Muscle layer of colon (tissue), 2 donors: ENCODE measurements around the gene TSPAN31.
"Not testable (repeated sequence)": the region's sequence is repeated elsewhere in the genome, so short reads cannot be mapped to it uniquely, and the experiment has no call there.

Experiments used
- H3K27ac ChIP-seq: one replicate; pipeline ENCODE4 v1.7.0; 2013; ENCODE audit warnings: low read depth, mild to moderate bottlenecking, low read length, moderate library complexity
- H3K27me3 ChIP-seq, 2 donors: one replicate each; pipeline ENCODE4 v1.7.0; 2013; ENCODE audit warnings: low read length in 2 of 2, mild to moderate bottlenecking in 2 of 2; ENCODE audit not compliant: insufficient read depth in 2 of 2, control insufficient read depth in 1 of 2
- H3K36me3 ChIP-seq: one replicate; pipeline ENCODE4 v1.7.0; 2013; ENCODE audit warnings: mild to moderate bottlenecking, low read length; ENCODE audit not compliant: insufficient read depth
- H3K4me1 ChIP-seq: one replicate; pipeline ENCODE4 v1.7.0; 2013; ENCODE audit warnings: mild to moderate bottlenecking, low read length; ENCODE audit not compliant: insufficient read depth
- H3K4me3 ChIP-seq, 2 donors: one replicate each; pipeline ENCODE4 v1.7.0; 2013; ENCODE audit warnings: low read length in 2 of 2, low read depth in 1 of 2, mild to moderate bottlenecking in 1 of 2, moderate library complexity in 1 of 2
- H3K9ac ChIP-seq: one replicate; pipeline ENCODE4 v1.7.0; 2013; ENCODE audit warnings: low read length
- H3K9me3 ChIP-seq: one replicate; pipeline ENCODE4 v1.7.0; 2013; ENCODE audit warnings: mild to moderate bottlenecking, low read length
- donor health status: abdominal sarcoma.
- donor health status: Adenocarcinoma of cecum.

The TSPAN31 gene, protein sequence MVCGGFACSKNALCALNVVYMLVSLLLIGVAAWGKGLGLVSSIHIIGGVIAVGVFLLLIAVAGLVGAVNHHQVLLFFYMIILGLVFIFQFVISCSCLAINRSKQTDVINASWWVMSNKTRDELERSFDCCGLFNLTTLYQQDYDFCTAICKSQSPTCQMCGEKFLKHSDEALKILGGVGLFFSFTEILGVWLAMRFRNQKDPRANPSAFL

GRCh38 chr12:57744777-57745484 lies at the start of gene TSPAN31:
TSPAN31 (plus strand) TSS chr12:57745039; CDS start chr12:57745155, 116 bp downstream.
- H3K4me1 ChIP-seq: peaks cover 15% of the 10 kb centered on the region
- peaks cover 34% of the 10 kb centered on the region for H3K36me3 ChIP-seq
- H3K27me3 ChIP-seq: peaks cover under 1 to 4% of the 10 kb centered on the region in 2 donors
- H3K9me3 ChIP-seq: no peaks in the 10 kb centered on the region
- peak within 1 kb of the TSS; percentile 77 to 95 for H3K4me3 ChIP-seq
- peak within 1 kb of the TSS; percentile 77 for H3K27ac ChIP-seq
- peak within 1 kb of the TSS; percentile 97 for H3K9ac ChIP-seq

- Histone ChIP-seq H3K9ac (no peak overlapping the region), H3K4me3 (no peak overlapping the region), H3K4me1 (peaks cover 11% of the 10 kb centered on the region), H3K27me3 (no peaks in the 10 kb centered on the region), H3K36me3 (peaks cover 29% of the 10 kb centered on the region), H3K9me3 (no peaks in the 10 kb centered on the region), H3K27ac (no peak overlapping the region)
Measured at GRCh38 chr12:57695770-57696432, 48.9 kb upstream of the TSPAN31 start.

- peaks cover 11% of the 10 kb centered on the region for H3K4me1 ChIP-seq
- H3K9me3 ChIP-seq: no peaks in the 10 kb centered on the region
- no peaks in the 10 kb centered on the region for H3K27me3 ChIP-seq
- H3K27ac ChIP-seq: no peak overlapping the region
- H3K4me3 ChIP-seq: no peak overlapping the region
- peaks cover 29% of the 10 kb centered on the region for H3K36me3 ChIP-seq
- H3K9ac ChIP-seq: no peak overlapping the region
Measured at GRCh38 chr12:57697076-57697475, 47.8 kb upstream of the TSPAN31 start.

- no peak overlapping the region for H3K9ac ChIP-seq
- H3K9me3 ChIP-seq: no peaks in the 10 kb centered on the region
- no peaks in the 10 kb centered on the region for H3K27me3 ChIP-seq
- peaks cover 9% of the 10 kb centered on the region for H3K4me1 ChIP-seq
- peaks cover 42% of the 10 kb centered on the region for H3K36me3 ChIP-seq
- H3K27ac ChIP-seq: no peak overlapping the region
- H3K4me3 ChIP-seq: no peak overlapping the region
Measured at GRCh38 chr12:57698414-57698813, 46.4 kb upstream of the TSPAN31 start.

GRCh38 chr12:57700317-57700716 lies 44.5 kb upstream of the TSPAN31 start:
- Histone ChIP-seq H3K27me3 (no peaks in the 10 kb centered on the region), H3K9me3 (no peaks in the 10 kb centered on the region), H3K4me1 (no peaks in the 10 kb centered on the region), H3K36me3 (peaks cover 42% of the 10 kb centered on the region), H3K4me3 (no peak overlapping the region), H3K9ac (no peak overlapping the region), H3K27ac (no peak overlapping the region)

DNA sequence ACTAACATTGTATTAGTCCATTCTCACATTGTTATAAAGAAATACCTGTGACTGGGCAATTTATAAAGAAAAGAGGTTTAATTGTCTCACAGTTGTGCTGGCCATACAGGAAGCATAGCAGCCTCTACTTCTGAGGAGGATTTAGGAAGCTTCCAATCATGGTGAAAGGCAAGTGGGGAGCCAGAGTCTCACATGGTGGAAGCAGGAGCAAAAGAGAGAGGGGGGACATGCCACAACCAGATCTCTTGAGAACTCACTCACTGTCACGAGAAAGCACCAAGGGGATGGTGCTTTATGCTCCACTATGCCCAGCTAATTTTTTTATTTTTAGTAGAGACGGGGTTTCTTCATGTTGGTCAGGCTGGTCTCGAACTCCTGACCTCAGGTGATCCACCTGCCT lies 37.6 kb upstream of the TSPAN31 start:
- Histone ChIP-seq H3K9ac (no peak overlapping the region), H3K27me3 (no peaks in the 10 kb centered on the region), H3K36me3 (peaks cover 24% of the 10 kb centered on the region), H3K4me1 (no peaks in the 10 kb centered on the region), H3K4me3 (no peak overlapping the region), H3K27ac (no peak overlapping the region), H3K9me3 (no peaks in the 10 kb centered on the region)

DNA sequence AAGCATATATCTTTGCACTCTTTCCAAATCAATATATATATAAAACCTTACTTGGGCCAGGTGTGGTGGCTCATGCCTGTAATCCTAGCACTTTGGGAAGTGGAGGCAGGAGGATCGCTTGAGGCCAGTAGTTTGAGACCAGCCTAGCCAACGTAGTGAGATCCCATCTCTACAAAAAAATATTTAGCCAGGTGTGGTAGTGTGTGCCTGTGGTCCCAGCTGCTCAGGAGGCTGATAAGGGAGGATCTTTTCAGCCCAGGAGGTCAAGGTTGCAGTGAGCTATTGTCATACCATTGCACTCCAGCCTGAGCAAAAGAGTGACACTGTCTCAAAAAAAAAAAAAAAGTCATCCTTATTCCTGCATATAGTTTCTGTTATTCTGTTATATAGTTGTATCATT lies 36.5 kb upstream of the TSPAN31 start:
- Histone ChIP-seq H3K27ac (no peak overlapping the region), H3K36me3 (peaks cover 20% of the 10 kb centered on the region), H3K9ac (no peak overlapping the region), H3K27me3 (no peaks in the 10 kb centered on the region), H3K4me3 (no peak overlapping the region), H3K9me3 (no peaks in the 10 kb centered on the region), H3K4me1 (no peaks in the 10 kb centered on the region)

- Histone ChIP-seq H3K9ac (no peak overlapping the region), H3K27ac (no peak overlapping the region), H3K4me1 (no peaks in the 10 kb centered on the region), H3K27me3 (no peaks in the 10 kb centered on the region), H3K9me3 (no peaks in the 10 kb centered on the region), H3K36me3 (peaks cover 32% of the 10 kb centered on the region), H3K4me3 (no peak overlapping the region)
Measured at GRCh38 chr12:57712701-57713100, 32.1 kb upstream of the TSPAN31 start.

DNA sequence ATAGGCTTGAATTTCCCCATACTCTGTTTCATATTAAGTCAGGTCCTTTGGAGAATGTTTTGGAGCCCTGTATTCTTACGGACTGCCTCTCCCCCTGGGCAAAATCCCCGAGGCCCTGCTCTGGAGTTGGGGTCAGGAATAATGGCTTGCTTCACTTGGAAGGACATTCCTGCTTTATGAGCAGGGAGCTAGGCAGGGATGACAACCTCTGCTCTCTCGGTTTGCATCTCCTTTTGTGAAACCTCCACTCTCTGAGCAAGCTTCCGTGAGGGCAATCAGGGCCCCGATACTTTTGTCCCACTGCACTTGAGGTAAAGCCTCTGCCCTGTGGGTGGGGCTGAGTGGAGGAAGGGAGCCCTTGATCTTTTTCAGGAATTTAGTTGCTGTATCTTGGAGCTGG lies 31.6 kb upstream of the TSPAN31 start:
- H3K9ac ChIP-seq: no peak overlapping the region
- H3K4me3 ChIP-seq: no peak overlapping the region
- H3K27me3 ChIP-seq: no peaks in the 10 kb centered on the region
- no peak overlapping the region for H3K27ac ChIP-seq
- H3K4me1 ChIP-seq: no peaks in the 10 kb centered on the region
- H3K9me3 ChIP-seq: no peaks in the 10 kb centered on the region
- peaks cover 37% of the 10 kb centered on the region for H3K36me3 ChIP-seq

GRCh38 chr12:57715036-57715748 lies 29.6 kb upstream of the TSPAN31 start:
- H3K4me1 ChIP-seq, H3K27ac ChIP-seq, H3K9ac ChIP-seq, H3K9me3 ChIP-seq, H3K27me3 ChIP-seq, H3K4me3 ChIP-seq: not testable (repeated sequence)
- H3K36me3 ChIP-seq: peaks cover 55% of the 10 kb centered on the region

DNA sequence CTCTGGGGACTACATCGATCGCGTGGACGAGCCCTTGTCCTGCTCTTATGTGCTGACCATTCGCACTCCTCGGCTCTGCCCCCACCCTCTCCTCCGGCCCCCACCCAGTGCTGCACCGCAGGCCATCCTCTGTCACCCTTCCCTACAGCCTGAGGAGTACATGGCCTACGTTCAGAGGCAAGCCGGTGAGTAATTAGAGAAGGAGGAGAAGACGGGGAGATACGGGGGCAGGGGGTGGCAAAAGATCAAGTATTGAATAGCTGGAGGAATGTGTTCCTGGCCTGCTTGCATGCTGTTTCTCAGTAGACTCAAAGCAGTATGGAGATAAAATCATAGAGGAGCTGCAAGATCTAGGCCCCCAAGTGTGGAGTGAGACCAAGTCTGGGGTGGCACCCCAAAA lies 29.1 kb upstream of the TSPAN31 start:
- peaks cover 60% of the 10 kb centered on the region for H3K36me3 ChIP-seq
- H3K27me3 ChIP-seq: no peaks in the 10 kb centered on the region
- no peaks in the 10 kb centered on the region for H3K9me3 ChIP-seq
- H3K4me1 ChIP-seq: no peaks in the 10 kb centered on the region
- H3K4me3 ChIP-seq: no peak overlapping the region
- no peak overlapping the region for H3K27ac ChIP-seq
- no peak overlapping the region for H3K9ac ChIP-seq
